Fibroblast of skin of back (primary cell): ENCODE results near the gene LDLRAD1.
"Not testable (repeated sequence)": the region's sequence is repeated elsewhere in the genome, so short reads cannot be mapped to it uniquely, and the experiment has no call there.

Experiments used
- DNase-seq: peaks from one replicate; pipeline ENCODE4 v3.0.0-alpha.2; 2013

LDLRAD1 gene

DNA sequence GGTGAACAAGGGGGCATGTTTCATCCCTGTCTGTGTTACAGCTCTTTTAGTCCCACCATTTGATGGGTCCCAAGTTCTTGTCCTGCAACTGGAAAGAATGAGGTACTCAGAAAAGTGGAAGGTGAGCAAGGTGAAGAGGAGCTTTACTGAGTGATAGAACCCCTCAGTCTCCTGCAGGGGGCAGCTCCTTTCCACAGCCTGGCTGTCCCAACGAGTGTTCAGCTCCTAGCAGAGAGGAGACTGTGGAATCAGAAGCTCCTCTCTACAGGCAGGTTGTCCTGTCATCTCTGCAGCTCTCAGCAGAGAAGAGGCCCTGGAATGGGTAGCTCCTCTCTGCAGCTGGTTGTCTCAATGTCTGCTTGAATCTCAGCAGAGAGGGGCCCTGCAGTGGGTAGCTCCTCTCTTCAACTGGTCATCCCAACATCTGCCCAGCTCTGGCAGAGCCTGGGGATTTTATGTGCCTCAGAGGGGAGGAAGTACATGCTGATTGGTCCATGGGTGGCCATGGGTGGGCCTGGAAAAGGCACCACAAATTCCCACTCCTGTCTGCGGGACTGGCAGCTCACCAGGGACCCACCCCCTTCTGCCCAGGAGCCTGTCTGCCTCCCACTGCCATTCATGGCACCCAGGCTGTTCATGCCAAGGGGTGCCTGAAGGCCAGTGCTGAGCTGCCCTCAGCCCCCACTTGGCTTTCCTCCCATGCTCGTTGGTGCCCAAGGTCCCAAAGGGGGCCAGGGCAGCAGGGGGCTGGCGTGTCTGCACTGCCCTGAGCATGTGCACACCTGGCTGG, 25.7 kb downstream of the LDLRAD1 start:
- DNase-seq: no peak

DNA sequence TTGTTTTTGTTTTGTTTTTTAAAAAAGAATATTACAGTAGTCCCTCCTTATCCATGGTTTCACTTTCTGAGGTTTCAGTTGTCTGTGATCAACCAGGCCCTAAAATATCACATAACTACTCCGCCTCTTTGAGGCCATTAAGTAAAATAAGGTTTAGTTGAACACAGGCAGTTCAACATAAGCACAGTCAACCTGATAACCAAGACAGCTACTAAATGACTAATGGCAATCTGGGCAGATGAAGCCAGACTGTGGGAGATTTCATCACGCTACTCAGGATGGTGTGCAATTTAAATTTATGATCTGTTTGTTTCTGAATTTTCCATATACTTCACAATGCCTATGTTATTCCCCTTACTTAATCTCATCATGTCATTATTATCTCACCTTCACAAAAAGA, 30.1 kb downstream of the LDLRAD1 start:
- no peak for DNase-seq

- DNase-seq: no peak
Observed at GRCh38 chr1:53986458-53986857, 31.5 kb downstream of the LDLRAD1 start.

- DNase-seq: no peak
Observed at GRCh38 chr1:53984726-53985125, 33.3 kb downstream of the LDLRAD1 start.

GRCh38 chr1:53982763-53983104, 35.3 kb downstream of the LDLRAD1 start:
- DNase-seq: no peak

GRCh38 chr1:53982034-53982762, 35.8 kb downstream of the LDLRAD1 start:
- DNase-seq: peak; percentile 61

DNA sequence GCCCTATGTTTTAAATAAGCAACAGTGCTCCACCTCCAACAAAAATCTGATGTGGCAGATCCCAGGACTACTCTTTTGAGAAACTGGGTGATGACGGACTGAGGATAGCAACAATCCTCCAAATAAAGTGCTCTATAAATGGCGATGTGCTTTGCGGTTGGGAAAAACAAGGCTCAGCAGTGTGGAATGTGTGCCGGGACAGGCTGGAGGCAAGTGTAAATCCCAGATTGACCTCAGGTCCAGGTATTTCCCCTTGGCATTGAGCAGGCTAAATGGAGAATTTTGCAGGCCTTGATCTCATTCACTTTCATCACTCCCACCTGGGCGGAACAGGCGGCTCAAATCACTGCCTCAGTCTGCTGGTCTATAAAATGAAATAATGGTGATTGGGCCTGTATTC, 36.8 kb downstream of the LDLRAD1 start:
- DNase-seq: no peak

- DNase-seq: no peak
Observed at GRCh38 chr1:53979712-53980450, 38.1 kb downstream of the LDLRAD1 start.

DNA sequence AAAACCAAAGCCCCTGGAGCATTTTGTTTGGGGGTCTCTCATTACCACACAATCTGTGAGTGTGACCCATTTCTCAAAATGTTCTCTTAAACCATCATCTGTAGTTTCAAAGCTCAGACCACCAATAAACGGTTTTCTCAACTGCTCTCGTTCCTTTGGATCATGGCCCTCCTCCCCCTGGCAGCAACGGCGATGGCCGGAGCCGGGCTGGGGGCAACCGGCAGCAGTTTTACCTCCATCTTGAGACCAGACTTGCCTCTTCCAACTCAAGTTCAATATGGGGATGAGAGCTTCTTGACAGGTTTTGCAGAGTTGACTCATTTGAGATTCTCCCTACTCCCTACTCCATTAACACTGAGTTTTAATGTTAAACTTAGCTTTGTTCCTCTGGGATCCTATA, 42.1 kb downstream of the LDLRAD1 start:
- DNase-seq: no peak

DNA sequence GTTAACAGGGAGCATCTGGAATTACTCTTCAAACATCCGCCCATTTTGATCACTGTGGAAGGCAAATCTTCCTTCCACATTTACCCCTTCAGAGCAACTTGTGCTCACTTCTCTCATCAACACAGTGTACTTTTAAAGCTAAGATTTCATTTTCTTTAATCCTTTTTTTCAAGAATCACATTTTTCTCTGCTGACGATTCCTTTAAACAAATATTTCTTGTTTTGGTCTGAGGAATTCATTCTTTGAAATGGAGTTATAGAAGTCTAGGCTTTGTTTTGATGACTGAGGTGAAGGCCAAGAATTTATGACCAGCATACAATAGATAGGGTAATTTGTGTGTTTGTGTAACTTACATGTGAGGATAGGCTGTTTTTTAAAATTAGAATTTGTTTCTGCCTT, 46.3 kb downstream of the LDLRAD1 start:
- DNase-seq: peak; percentile 38

DNA sequence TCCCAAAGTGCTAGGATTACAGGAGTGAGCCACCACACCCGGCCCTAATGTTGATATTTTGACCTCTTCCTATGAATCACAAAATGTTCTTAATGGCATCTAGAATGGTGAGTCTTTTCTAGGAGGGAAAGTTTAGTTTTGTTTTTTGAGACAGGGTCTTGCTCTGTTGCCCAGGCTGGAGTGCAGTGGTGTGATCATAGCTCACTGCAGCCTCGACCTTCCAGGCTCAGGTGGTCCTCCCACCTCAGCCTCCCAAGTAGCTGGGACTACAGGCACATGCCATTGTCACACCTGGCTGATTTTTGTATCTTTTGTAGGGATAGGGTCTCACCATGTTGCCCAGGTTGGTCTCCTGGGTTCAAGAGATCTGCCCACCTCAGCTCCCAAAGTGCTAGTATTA, 48.7 kb downstream of the LDLRAD1 start:
- DNase-seq: not testable (repeated sequence)

DNA sequence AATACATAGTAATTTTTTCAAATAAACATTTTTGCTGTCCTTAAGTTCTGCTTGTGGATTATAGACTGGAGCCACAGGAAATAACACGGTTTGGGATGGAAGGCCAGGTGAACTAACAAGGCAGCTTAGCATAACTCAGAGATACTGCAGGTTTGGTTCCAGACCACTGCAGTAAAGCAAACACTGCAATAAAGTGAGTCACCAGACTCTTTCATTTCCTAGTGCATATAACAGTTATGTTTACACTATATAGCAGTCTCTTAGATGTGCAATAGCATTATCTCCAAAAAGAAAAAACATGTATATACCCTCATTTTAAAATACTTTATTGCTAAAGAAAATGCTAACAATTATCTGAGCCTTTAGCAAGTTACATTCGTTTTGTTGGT, 49.9 kb downstream of the LDLRAD1 start:
- no peak for DNase-seq

GRCh38 chr1:53967409-53968124, 50.4 kb downstream of the LDLRAD1 start:
- DNase-seq: no peak

DNA sequence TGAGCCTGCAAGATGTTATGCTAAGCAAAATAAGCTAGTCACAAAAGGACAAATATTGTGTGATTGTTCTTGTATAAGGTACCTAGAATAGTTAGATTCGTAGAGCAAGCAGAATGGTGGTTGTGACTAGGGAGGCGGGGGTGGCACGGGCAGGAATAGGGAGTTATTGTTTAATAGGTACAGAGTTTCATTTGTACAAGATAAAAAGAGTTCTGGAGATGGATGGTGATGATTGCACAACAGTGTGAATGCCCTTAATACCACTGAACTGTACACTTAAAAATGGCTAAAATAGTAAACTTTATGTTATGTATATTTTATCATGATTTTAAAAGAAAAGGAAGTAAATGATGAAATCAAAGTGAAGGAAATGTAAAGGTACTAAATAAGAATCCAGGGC, 51.2 kb downstream of the LDLRAD1 start:
- no peak for DNase-seq

DNA sequence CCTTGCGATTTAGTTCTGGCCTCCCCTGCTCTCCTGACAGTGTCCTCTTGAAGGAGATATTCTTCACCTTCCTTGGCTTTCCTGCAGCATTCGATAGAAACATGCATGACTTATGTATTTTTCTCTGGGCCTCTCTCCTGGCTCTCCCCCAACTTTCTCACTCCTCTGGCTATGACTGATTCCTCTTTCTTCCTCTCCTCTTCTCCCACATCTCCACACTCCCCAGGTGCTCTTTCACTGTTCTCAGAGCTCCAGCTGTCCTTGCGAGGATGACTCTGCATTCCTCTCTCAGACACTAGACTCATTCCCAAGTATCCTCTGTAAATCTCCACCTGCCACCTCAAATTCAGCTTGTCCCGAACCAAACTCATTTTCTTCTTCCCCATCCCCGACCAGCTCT, 53.9 kb downstream of the LDLRAD1 start:
- no peak for DNase-seq

- DNase-seq: no peak
Observed at GRCh38 chr1:53963460-53963859, 54.5 kb downstream of the LDLRAD1 start.

GRCh38 chr1:53962395-53962794, 55.6 kb downstream of the LDLRAD1 start:
- DNase-seq: no peak

DNA sequence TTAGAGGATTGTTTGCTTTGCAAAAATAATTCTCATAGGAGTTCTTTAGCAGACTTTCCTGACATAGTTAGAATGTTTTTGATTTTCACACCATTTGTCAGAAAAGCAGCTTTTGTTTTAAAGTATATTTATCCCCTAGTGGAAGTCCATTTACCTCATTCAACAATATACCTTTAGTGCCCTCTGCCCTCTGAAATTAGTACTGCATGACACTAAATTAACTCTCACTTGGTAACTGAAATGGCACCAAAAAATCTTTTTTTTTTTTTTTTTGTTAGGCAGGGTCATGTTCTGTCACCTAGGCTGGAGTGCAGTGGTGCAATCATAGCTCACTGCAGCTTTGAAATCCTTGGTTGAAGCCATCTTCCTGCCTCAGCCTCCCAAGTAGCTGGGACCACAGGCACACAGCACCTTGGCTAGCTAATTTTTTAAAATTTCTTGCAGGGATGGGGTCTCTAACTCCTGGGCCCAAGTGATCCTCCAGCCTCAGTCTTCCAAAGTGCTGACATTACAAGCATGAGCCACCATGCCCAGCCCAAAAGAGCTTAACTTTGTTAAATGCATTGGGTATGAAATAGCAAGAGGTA, 58.2 kb downstream of the LDLRAD1 start:
- DNase-seq: peak; percentile 33
